Measurements from ENCODE around the gene TM9SF1.

DNA sequence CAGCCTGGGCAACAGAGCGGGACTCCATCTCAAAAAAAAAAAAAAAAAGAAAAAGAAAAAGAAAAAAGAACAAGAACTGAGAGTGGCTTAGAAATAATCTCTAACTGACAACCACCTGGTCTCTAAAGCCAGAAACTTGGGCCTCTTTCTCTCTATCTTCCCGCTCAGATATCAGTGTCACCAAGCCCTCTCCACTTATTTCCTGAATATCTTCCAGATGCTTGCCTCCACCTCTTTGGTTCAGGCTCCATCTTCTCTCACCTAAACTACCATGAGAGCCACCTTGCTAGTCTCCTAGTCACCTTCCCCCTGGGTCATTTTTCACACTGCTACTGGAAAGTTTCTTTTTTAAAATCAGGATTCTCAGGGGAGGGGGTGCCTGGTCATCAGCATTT lies 1.8 kb upstream of the TM9SF1 start:
- TF ChIP-seq CTCF (IDR thresholded peaks at IDR 0.05), result no peak
- no peak for TF ChIP-seq POLR2A (IDR thresholded peaks at IDR 0.05)
- TF ChIP-seq POLR2AphosphoS5 (IDR thresholded peaks at IDR 0.05), result no peak

All from breast epithelium (tissue), 3 donors.